ENCODE measurements around the gene PRDM16.

PRDM16 gene

GRCh38 chr1:3439346-3440299 is 370.6 kb downstream of the PRDM16 start:
- in situ Hi-C loops (cut with HindIII; ENCODE audit: low sequenced_read_pairs), result no loop called here

DNA sequence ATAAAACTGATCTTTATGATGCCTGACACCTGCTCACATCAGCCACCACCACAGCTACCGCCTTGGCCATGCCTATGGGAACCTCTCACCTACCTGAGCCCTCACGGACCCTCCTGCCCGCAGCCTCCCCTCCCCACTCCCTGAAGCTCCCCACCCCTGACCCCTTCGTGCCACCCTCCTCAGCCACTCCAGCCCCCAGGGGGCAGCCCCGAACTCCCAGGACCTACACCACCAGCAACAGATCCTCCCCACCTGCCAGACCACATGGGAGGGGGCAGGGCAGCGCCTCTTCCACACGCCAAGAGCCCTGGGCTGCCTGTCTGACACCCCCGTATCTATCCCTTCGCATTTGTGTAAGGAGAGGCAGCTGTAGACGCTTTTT is 371.3 kb downstream of the PRDM16 start:
- in situ Hi-C loops (cut with HindIII; ENCODE audit: low sequenced_read_pairs), result no loop called here

DNA sequence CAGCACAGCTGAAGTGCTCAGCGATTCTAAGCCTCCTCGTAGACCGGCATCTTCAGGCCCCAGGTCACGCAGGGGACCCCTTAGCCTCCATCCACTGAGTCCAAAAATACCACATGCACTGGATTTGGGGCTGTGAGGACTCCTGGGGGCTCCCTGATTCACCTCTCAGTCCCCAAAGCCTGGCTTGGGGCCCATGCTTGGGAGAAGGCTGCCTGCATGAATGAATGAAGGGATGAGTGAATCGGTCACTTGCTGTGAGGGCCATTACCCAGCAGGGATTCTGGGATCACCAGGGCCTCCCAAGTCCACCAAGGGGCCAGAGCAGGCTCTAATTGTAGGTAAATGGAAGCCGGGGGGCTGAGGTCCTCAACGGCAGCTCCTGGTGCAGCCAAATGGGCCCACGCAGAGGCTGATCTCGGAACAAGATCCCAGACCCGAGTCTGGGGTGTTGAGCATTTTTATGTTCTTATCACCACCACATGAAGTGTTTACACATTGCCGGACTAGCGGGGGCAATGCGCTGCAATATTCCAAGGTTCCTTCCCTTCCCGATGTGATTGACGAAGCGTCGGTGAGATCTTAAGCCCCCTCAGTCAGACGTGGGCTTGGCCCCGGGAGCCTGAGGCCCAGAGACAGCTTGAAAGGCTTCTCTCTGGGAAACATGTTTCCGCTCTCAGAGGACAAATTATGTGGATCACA is 371.9 kb downstream of the PRDM16 start:
- in situ Hi-C loops (cut with HindIII; ENCODE audit: low sequenced_read_pairs), result no loop called here

GRCh38 chr1:3441410-3441847 is 372.4 kb downstream of the PRDM16 start:
- in situ Hi-C loops (cut with HindIII; ENCODE audit: low sequenced_read_pairs), result no loop called here

DNA sequence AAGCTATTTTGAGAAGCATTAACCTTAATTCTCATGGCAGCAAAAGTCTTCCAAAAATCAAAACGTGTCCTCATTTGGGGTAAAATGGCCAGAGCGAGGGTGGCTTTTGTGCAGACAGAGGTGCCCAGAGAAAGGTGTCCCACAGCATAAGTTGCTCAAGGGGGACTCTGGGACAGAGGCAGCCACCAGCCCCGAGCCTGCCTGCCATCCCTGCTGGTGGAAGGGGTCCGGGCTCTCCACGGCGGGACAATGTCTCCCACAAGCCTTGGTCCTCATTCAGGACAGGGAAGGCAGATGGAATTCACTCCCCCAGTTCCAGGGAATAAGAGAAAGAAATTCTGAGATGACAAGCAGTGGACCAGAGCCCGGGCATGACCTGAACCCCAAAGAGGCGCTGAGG is 372.9 kb downstream of the PRDM16 start:
- in situ Hi-C loops (cut with HindIII; ENCODE audit: low sequenced_read_pairs), result no loop called here

DNA sequence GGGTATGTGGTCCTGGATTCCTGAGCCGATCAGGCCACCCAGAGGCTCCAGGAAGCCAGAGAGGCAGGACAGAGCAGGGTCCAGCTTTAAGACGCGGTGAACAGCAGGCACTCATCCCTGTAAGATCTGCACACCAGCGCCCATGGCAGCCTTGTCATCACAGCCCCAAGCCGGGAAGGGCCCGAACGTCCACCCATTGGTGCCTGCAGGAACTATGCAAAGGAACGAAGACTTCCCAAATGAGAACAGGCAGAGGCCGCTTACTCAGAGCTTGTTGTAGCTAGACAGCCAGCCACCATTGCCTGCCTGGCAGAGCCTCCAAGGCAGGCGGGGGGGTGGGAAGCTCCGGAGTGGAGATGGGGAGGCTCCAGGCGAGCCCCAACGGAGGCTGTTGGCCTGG is 373.3 kb downstream of the PRDM16 start:
- in situ Hi-C loops (cut with HindIII; ENCODE audit: low sequenced_read_pairs), result no loop called here

DNA sequence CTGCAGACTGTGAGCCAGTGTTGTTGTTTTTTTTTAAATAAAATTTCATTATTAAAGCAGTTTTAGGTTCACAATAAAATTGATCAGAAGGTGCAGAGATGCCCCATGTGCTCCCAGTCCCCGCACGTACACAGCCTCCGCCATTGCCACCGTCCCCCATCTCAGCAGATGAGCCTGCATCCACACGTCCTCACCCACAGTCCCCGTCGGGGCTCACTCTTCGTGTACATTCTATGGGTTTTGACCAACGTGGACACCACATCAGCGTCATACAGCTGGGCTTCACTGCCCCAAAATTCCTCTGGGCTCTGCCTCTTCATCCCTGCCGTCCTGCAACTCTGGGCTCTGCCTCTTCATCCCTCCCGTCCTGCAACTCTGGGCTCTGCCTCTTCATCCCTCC is 373.9 kb downstream of the PRDM16 start:
- in situ Hi-C loops (cut with HindIII; ENCODE audit: low sequenced_read_pairs), result no loop called here

DNA sequence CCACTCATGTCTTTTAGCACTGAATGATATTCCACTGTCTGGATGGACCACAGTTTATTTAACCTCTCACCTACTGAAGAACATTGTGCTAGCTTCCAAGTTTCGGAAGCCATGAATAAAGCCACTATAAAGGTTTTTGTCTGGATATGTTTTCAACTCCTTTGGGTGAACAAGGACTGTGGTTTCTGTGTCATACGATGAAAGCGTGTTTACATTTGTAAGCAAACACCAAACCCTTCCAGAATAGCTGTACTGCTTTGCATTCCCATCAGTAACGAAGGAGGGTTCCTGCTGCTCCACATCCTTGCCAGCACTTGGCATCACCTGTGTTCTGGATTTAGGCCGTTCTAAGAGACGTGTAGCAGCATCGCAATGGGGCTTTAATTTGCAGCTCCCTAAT is 374.8 kb downstream of the PRDM16 start:
- in situ Hi-C loops (cut with HindIII; ENCODE audit: low sequenced_read_pairs), result no loop called here

DNA sequence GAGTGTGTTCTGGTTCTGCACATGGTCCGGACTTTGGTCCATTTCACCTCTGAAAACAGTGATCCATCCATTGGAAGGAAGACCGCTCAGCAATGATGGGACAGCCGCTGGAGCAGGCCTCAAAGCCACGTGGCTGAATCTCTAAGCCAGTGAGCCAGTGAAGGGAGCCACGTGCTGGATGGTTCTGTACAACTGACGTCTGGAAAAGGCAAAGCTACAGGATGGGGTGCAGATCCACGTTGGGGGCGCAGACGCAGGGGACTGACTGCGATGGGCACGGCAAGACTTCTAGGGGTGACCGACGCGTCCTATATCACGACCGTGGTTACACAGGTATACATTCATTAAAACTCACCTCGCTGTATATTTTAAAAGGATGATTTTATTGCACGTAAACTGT is 375.3 kb downstream of the PRDM16 start:
- in situ Hi-C loops (cut with HindIII; ENCODE audit: low sequenced_read_pairs), result no loop called here

- in situ Hi-C loops (cut with HindIII; ENCODE audit: low sequenced_read_pairs), result no loop called here
Measured at GRCh38 chr1:3444736-3445135, 375.7 kb downstream of the PRDM16 start.

DNA sequence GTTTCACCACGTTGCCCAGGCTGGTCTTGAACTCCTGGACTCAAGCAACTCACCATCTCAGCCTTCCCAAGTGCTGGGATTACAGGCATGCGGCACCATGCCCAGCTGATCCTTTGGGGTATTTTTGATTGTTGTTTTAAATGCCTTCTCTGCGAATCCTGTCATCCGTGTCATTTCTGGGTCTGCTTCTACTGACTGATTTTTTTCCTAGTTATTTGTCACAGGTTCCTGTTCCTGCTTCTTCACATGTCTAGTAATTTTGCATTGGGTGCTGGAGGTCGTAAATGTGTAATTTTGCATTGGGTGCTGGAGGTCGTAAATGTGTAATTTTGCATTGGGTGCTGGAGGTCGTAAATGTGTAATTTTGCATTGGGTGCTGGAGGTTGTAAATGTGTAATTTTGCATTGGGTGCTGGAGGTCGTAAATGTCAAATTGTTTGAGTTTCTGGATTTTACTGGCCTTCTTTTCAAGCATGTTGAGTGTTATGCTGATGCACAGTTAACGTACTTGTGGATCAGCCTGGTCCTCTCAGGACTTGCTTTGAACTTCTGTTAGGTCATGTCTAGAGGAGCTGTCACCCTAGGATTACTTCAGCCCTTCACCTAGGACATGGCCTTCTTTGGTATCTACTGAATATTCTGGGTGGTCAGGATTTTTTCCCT is 381.3 kb downstream of the PRDM16 start:
- in situ Hi-C loops (cut with HindIII; ENCODE audit: low sequenced_read_pairs), result loop anchor here (5.0 kb wide), 1 partner anchor 72 kb away; no protein-coding TSS in a partner anchor

- in situ Hi-C loops (cut with HindIII; ENCODE audit: low sequenced_read_pairs), result loop anchor here (5.0 kb wide), 1 partner anchor 71 kb away; no protein-coding TSS in a partner anchor
Measured at GRCh38 chr1:3450983-3451382, 382.0 kb downstream of the PRDM16 start.

- in situ Hi-C loops (cut with HindIII; ENCODE audit: low sequenced_read_pairs), result loop anchor here (5.0 kb wide), 1 partner anchor 70 kb away; no protein-coding TSS in a partner anchor
Measured at GRCh38 chr1:3451994-3452865, 383.2 kb downstream of the PRDM16 start.

- in situ Hi-C loops (cut with HindIII; ENCODE audit: low sequenced_read_pairs), result loop anchor here (5.0 kb wide), 1 partner anchor 69 kb away; no protein-coding TSS in a partner anchor
Measured at GRCh38 chr1:3452866-3453175, 383.8 kb downstream of the PRDM16 start.

DNA sequence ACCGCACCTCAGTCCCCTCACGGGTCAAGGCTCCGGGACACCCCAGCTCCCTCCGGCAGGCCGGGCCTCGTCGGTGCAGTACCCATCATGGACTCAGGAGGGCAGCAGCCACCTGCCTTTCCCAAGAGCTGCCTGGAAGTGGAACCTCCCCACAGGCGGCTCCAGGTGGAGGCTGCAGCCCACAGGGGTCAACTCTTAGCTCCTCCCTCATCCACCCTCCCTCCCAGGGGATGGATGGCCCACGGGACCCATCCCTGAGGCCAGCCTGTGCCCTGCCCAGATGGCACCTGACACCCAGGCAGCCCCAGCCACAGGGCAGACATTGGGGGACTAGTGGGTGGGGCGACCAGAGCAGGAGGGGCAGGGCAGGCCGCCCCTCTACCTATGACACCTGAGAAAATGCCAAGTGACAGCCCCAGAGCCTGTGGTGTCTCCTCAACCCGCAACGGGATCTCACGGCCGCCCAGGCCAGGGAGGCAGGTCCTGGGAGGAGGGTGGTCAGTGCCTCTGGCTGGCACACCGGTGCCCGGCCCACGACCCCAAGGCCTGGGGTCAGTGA is 384.3 kb downstream of the PRDM16 start:
- in situ Hi-C loops (cut with HindIII; ENCODE audit: low sequenced_read_pairs), result loop anchor here (5.0 kb wide), 1 partner anchor 69 kb away; no protein-coding TSS in a partner anchor

- in situ Hi-C loops (cut with HindIII; ENCODE audit: low sequenced_read_pairs), result loop anchor here (5.0 kb wide), 1 partner anchor 68 kb away; no protein-coding TSS in a partner anchor
Measured at GRCh38 chr1:3453891-3454810, 385.1 kb downstream of the PRDM16 start, which contains the start of gene ARHGEF16. TSS of gene ARHGEF16 (plus strand) at chr1:3454665. CDS start at chr1:3463085, 8,420 bp downstream.

DNA sequence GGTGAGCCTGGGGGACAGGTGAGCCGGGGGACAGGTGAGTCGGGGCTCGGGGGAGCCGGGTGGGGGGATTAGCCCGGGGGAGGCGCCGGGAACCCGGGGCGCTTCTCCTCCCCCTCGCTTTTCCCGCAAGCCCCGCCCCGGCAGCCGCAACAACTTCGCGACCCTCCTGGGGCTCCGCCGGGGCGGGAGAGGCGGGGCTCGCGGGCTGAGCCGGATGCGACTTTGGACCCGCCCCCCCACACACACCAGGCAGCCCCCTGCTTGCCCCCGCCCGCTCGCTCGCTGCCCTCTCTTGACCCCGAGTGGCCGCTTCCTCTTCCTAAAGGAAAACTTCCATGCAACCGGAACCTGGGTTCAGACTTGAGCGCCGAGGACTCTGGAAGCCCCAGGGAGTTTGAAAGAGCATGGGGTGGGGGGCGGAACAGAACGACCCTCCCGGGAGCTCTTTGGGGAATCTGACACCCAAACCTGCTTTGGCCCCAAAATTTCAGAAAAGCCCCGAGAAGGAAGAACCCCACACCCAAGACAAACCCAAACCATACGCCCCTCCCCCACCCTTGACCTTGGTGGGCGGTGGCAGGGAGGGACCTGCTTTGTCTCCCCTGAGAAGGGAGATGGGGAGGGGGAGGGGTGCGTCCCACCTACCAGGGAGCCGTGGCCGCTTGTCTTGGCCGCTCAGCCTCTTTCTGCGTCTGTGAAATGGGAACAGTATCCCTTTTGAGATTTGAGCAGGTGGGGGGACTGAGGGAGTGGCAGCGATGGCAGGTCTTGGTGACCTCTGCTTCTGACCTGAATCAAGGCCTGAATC is 386.0 kb downstream of the PRDM16 start:
- in situ Hi-C loops (cut with HindIII; ENCODE audit: low sequenced_read_pairs), result loop anchor here (5.0 kb wide), 1 partner anchor 67 kb away; no protein-coding TSS in a partner anchor
